Hepatocyte (in vitro differentiated cells): Measurements from ENCODE around the gene KLLN.

ENCODE experiments used
- CTCF ChIP-seq: fragments of 200-600 bp; sonication (generic); IDR thresholded peaks from 2 replicates; pipeline ENCODE4 v1.5.1; 2016; ENCODE audit warnings: antibody characterized with exemption, mild to moderate bottlenecking; ENCODE audit not compliant: poor library complexity
- EZH2 ChIP-seq: fragments of 200-600 bp; sonication (generic); IDR thresholded peaks from 2 replicates; pipeline ENCODE4 v1.6.1; 2016; ENCODE audit warnings: antibody characterized with exemption, mild to moderate bottlenecking, borderline replicate concordance
- EZH2phosphoT487 ChIP-seq: fragments of 200-600 bp; sonication (generic); IDR thresholded peaks from one replicate; pipeline ENCODE4 v1.6.1; 2018; ENCODE audit warnings: antibody characterized with exemption, mild to moderate bottlenecking, low read depth, moderate library complexity; ENCODE audit not compliant: unreplicated experiment, severe bottlenecking

- no peak for TF ChIP-seq CTCF
- no peak for TF ChIP-seq EZH2
- no peak for TF ChIP-seq EZH2phosphoT487
Measured at GRCh38 chr10:87844837-87845623, 18.3 kb downstream of the KLLN start.
